ENCODE data around the gene NEURL1.

The NEURL1 gene

GRCh38 chr10:103592186-103593021 is 98.9 kb downstream of the NEURL1 start:
- in situ Hi-C loops (cut with MboI; ENCODE audit: low pct_unique_long_range_greater_than_20kb, low sequenced_read_pairs, unreplicated experiment): no loop called here
- peak; percentile 80 for TF ChIP-seq CTCF (IDR thresholded peaks at IDR 0.05; ENCODE audit: extremely low read depth, insufficient read depth, missing control alignments)
- peak; percentile 88 for DNase-seq (ENCODE audit: low spot score)

GRCh38 chr10:103593022-103593570 is 99.6 kb downstream of the NEURL1 start:
- no peak for TF ChIP-seq CTCF (IDR thresholded peaks at IDR 0.05; ENCODE audit: extremely low read depth, insufficient read depth, missing control alignments)
- in situ Hi-C loops (cut with MboI; ENCODE audit: low pct_unique_long_range_greater_than_20kb, low sequenced_read_pairs, unreplicated experiment): no loop called here
- no peak for DNase-seq (ENCODE audit: low spot score)

GRCh38 chr10:103595933-103596726 is 102.6 kb downstream of the NEURL1 start:
- DNase-seq (ENCODE audit: low spot score): no peak
- TF ChIP-seq CTCF (IDR thresholded peaks at IDR 0.05; ENCODE audit: extremely low read depth, insufficient read depth, missing control alignments): no peak
- in situ Hi-C loops (cut with MboI; ENCODE audit: low pct_unique_long_range_greater_than_20kb, low sequenced_read_pairs, unreplicated experiment): no loop called here

GRCh38 chr10:103597003-103597402 is 103.5 kb downstream of the NEURL1 start:
- in situ Hi-C loops (cut with MboI; ENCODE audit: low pct_unique_long_range_greater_than_20kb, low sequenced_read_pairs, unreplicated experiment): no loop called here

GRCh38 chr10:103598654-103599115 is 105.2 kb downstream of the NEURL1 start:
- DNase-seq (ENCODE audit: low spot score): peak; percentile 73
- peak; percentile 51 for TF ChIP-seq CTCF (IDR thresholded peaks at IDR 0.05; ENCODE audit: extremely low read depth, insufficient read depth, missing control alignments)
- in situ Hi-C loops (cut with MboI; ENCODE audit: low pct_unique_long_range_greater_than_20kb, low sequenced_read_pairs, unreplicated experiment): no loop called here

More at GRCh38 chr10:103597003-103597402, 103.5 kb downstream of the NEURL1 start:
- TF ChIP-seq CTCF (IDR thresholded peaks at IDR 0.05; ENCODE audit: extremely low read depth, insufficient read depth, missing control alignments): no peak
- no peak for DNase-seq (ENCODE audit: low spot score)

- TF ChIP-seq CTCF (IDR thresholded peaks at IDR 0.05; ENCODE audit: extremely low read depth, insufficient read depth, missing control alignments): no peak
- in situ Hi-C loops (cut with MboI; ENCODE audit: low pct_unique_long_range_greater_than_20kb, low sequenced_read_pairs, unreplicated experiment): no loop called here
- DNase-seq (ENCODE audit: low spot score): no peak
Measured at GRCh38 chr10:103599211-103599610, 105.7 kb downstream of the NEURL1 start.

All from GM13977 (cell line).